HG02642 (cell line): ENCODE measurements around the gene ASRGL1.

Experiments used
- ATAC-seq: cut with Tn5 transposase; IDR thresholded peaks from one replicate; pipeline ENCODE4 v1.9.1; 2021; ENCODE audit warnings: mild to moderate bottlenecking; ENCODE audit not compliant: unreplicated experiment, poor library complexity

Gene ASRGL1

DNA sequence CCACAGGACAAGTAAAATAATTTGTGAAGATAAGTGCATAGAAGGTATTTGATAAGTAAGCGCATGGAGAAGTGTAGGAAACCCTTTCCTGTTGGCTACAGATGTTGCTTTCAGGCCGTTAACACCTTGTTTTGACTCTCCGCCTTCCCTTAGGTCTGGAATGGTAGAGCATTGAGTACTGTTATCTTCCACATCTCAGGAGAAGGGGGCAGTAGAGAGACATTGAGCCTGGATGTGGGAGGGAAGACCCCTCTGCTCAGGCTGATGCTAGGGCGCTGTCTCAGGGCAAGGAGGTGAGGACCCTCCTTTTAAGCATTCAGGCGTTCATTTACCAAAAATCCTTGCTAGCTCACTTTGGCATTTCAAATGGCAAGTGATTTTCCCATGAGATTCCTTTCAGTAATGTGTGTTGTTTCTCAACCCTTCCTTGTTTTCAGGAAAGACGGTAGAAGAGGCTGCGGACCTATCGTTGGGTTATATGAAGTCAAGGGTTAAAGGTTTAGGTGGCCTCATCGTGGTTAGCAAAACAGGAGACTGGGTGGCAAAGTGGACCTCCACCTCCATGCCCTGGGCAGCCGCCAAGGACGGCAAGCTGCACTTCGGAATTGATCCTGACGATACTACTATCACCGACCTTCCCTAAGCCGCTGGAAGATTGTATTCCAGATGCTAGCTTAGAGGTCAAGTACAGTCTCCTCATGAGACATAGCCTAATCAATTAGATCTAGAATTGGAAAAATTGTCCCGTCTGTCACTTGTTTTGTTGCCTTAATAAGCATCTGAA lies 54.6 kb downstream of the ASRGL1 start:
- no peak for ATAC-seq

DNA sequence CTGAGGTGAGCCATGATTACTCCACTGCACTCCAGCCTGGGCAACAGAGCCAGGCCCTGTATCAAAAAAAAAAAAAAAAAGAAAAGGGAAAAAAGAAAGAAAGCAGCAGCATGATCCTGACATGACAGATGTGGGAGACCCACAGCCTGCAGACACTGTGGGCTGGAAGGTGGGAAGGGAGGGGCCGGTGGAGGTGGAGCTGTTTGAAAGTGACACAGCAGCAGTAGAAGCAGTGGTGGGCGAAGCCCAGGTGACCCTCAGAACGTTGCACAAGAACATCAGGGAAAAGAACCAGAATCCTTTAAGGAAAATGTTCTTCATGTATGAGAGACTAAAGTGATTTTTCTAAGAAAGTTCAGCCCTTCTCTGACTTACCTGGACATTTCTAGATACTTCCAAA lies 55.3 kb downstream of the ASRGL1 start:
- ATAC-seq, result no peak

- ATAC-seq, result no peak
Measured at GRCh38 chr11:62393061-62393611, 55.9 kb downstream of the ASRGL1 start.

DNA sequence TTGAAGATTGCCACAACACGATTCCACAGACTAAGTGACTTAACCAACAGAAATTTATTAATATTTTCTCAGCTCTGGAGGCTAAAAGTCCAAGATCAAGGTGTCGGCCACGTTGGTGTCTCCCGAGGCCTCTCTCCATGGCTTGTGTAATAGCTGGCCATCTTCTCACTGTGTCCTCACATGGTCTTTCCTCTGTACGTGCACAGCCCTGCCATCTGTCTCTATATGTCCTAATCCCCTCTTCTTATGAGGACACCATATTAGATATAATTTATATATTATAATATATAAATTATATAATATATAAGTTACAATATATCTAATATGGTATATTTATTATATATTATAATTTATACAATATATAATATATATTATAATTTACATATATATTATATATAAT lies 56.5 kb downstream of the ASRGL1 start:
- ATAC-seq, result no peak

DNA sequence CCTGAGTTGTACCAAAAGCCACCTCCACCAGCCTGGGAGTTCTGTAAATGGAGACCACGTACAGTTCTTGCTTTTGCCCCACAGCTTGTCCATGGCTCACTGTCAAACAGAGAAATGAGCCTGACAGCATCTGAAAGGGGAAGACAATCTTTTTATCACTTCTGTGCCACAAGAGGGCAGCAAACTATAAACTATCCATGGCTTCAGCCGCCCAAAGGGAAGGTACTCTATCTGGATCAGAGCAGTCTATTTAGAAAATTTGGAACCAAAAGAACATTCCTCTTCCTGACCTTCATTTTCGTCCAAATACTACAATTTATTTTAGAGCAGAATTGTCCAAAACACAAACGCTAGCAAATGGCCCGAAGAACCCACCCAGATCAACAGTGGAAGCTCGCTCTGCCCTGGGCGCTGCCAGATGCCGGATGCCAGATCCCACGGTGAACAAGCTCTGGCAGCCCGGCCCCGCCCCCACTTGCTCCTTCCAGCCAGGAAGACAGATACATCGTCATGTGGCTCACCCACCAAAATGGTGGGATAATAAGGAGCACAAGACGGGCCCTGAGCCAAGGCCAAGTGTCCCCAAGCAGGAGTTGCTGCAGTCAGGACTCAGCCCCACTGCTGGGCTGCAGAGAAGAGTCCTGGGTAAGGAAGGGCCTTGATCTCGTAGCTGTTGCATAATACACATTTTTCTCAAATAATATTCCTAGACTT lies 57.7 kb downstream of the ASRGL1 start:
- ATAC-seq, result no peak

DNA sequence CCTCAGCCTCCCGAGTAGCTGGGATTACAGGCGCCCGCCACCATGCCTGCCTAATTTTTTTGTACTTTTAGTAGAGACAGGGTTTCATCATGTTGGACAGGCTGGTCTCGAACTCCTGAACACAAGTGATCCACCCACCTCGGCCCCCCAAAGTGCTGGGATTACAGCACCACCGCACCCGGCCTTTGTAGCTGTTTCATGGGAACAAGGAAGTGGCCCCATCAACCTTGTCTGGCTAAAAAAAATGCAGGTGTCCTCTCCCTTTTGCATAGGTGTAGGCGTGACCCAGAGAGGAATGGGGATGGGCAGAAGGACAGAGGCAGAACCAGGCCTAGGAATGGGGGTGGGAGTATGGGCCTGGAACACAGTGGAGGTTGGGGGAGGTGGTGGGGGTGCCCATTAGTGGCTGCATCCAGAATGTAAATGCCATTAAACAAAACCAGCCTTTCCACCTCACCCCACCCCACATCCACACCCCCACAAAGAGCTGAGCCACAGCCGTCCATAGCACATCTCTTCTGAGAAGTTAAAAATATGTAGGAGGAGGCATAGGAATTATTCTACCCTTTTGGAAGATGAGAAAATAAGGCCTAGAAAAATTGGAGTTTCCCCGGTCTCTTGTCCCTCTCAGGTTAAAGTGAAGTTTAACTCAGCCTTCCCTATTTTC lies 58.8 kb downstream of the ASRGL1 start:
- no peak for ATAC-seq

GRCh38 chr11:62398011-62398994 lies 61.1 kb downstream of the ASRGL1 start:
- no peak for ATAC-seq

- ATAC-seq, result no peak
Measured at GRCh38 chr11:62399172-62399877, 62.1 kb downstream of the ASRGL1 start.

DNA sequence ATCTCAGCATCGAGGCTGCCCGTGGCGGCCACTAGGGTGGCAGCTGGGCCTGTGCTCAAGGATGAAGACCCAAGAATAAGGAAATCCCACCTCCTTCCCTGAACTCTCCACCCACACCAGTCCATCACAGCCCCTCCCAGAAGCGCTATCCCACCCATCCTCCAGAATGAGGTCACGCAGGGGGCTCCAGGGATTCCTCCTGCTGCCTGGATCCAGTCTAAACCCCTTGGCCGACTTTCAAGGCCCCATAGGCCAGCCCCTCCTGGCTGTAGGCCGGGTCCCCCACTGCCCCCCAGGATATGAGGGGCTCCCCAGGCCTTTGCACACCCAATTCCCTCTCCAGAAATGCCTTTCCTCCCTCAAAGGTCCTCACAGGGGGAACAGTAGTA lies 62.6 kb downstream of the ASRGL1 start:
- ATAC-seq, result no peak

DNA sequence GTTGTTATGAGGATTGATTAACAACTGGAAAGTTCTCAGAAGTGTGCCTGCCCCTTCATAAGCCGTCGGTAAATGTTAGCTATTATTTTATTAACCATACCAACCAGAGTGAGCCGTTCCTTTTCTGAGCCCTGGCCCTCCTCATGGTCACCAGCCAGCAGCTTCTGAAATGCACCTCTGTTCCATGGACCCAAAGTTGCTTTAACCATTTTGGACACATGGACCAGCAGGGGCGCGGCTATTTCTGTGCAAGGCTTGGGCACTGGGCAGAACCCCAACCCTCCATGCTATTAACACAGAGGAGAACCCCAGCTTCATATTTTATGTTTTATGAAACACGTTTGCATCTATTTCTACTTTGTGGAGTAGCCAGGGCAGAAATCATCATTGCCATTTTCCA lies 63.0 kb downstream of the ASRGL1 start:
- ATAC-seq, result no peak

GRCh38 chr11:62400760-62401159 lies 63.5 kb downstream of the ASRGL1 start:
- no peak for ATAC-seq

- ATAC-seq, result no peak
Measured at GRCh38 chr11:62401356-62401755, 64.1 kb downstream of the ASRGL1 start.

GRCh38 chr11:62401811-62402210 lies 64.6 kb downstream of the ASRGL1 start:
- ATAC-seq, result no peak

DNA sequence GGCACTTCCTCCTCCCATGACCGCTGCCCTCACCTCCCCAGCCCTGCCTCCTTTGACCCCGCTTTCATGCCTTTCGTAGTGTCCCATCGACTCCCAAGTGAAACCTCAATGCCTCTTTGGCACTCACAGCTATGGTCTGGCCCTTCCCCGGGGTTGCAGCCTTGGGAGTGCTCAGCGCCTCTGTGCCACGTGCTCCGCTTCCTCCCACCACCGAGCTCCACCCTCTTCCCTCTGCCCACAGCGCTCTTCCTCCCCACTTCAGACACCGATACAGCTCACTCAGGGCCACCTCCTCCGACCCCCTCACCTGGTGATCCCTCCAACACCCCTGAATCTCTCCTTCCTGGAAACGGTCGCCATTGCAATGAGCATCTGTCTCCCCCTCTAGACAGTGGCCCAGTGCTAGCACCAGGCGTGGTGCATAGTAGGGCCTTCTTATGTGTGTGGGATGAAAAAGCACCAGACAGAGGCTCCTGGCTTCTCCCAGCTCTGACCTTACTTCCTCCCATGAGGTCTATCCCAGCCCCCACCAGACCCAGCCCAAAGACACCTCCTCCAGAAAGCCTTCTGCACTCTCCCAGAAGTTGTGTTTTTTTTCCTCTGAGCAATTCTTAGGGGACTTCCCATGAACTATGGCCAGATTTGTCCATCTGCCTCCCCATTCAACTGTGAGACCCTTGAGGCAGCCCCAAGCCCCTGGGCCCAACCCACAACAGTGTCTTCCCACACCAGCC lies 65.1 kb downstream of the ASRGL1 start:
- ATAC-seq, result no peak

DNA sequence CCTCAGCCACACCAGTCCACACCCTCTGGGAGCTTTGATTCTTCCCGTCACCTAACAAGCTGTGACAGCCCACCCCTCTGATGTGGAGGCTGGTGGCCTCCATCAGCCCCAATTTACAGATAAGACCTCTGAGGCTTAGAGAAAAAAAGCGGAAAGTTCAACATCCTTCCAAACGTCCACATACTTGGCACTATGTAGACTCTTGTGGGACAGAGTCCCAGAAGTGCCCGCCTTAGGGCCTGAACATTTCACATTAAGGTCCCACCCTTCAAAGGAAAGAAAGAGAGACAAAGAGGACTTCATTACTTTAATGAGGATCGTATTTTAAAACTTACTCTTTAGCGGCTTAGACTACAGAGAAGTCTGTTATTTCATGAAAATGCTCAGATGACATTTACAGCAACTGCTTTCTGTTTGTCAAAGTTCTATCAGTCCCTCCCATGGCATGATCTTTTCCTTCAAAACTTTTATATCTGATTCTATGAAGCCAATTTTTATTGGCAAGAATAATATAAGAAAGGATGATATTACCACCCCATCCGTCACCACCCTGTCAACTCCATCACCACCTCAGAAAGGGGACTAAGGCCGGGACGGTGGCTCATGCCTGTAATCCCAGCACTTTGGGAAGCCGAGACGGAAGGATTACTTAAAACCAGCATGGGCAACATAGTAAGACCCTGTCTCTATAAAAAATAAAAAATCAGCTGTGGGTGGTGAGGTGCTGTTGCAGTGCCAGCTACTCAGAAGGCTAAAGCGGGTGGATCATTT lies 65.9 kb downstream of the ASRGL1 start:
- ATAC-seq, result no peak

- no peak for ATAC-seq
Measured at GRCh38 chr11:62404435-62404834, 67.2 kb downstream of the ASRGL1 start.

- ATAC-seq, result no peak
Measured at GRCh38 chr11:62404901-62405300, 67.7 kb downstream of the ASRGL1 start.

DNA sequence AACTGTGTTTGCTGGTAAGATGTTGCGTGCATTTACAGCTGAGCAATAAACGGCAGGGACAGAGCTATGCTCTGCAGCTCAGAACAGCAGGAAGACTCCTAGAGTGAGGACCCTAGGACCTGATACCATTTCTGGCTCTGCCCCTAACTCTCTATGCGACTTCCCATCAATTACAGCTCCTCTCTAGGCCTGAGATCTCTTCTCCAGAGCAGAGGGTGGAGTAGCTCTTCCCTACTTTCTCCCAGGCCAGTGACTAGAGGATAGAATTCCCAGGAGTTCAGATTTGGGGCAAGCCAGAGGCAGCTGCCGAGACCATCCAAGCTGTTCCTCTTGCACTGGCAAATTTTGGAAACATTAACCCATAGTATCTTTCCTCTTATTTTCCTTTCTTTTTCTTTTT lies 68.8 kb downstream of the ASRGL1 start:
- no peak for ATAC-seq
